ENCODE data around the gene MAPK11. TPM values are rescaled to one million over a fixed set of nuclear protein-coding genes. Genes with fewer than 3 reads are reported as not detected.

MAPK11 gene
- total RNA-seq, 6 experiments from 2014 or later, result 1.7 to 6.4 (median 2.5) TPM

GRCh38 chr22:50226875-50227165 is 43.4 kb downstream of the MAPK11 start:
- ATAC-seq (no peak), DNase-seq (no peak)
- WGBS (ENCODE audit: insufficient coverage, low coverage, low lambda C conversion rate, missing lambda C conversion rate), result no CpG with 5 or more reads among the region's 18 CpGs
- no peak for TF ChIP-seq POLR2A (IDR thresholded peaks at IDR 0.05)
- no peaks in the 10 kb centered on the region for H3K9me3 ChIP-seq
- intact Hi-C loops (cut with DNase I), result no loop called here
- H3K36me3 ChIP-seq, result peaks cover 0 to 43% (median 7%) of the 10 kb centered on the region in 4 donors
- no peak overlapping the region for H3K4me3 ChIP-seq
- H3K27me3 ChIP-seq, result no peaks in the 10 kb centered on the region
- H3K4me1 ChIP-seq, result no peaks in the 10 kb centered on the region
- no peak overlapping the region for H3K27ac ChIP-seq

DNA sequence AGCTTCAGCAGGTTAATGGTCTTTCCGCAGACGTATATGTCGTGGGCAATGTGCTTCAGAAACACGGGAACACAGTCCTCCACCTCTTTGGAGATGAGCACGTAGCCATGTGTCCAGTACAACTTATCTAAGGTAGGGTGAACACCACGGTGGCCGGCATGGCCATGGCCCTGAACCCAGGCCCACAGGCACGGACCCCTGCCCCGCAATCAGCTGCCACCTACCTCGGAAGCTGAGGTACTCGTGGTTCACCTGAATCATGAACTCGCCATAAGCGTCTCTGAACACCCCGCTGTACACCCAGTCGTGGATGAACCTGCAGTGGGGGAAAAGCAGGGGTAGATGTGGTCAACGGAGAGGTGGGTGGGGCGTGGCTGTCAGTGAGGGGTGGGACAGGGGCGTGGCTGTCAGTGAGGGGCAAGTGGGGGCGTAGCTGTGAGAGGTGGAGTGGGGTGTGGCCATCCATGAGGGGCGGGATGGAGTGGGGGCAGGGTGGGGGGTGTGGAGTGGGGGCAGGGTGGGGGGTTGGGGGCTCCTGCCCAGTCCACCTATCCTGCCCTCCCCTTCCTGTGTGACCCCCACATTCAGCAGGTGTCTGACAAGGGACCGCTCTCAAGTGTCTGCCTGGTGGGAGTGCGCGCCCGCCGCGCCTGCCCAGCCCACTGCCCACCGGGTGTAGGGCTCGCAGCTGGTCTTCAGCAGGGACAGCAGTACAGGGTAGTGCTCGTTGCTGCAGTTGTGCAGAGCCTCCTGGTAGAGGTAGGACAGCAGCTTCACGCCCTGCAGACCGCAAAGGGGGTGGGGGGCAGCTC is 43.9 kb downstream of the MAPK11 start:
- H3K4me3 ChIP-seq, result no peak overlapping the region
- H3K27me3 ChIP-seq, result no peaks in the 10 kb centered on the region
- no peak for DNase-seq
- TF ChIP-seq POLR2A (IDR thresholded peaks at IDR 0.05), result no peak
- no peak for TF ChIP-seq CTCF (IDR thresholded peaks at IDR 0.05)
- ATAC-seq, result no peak
- no peaks in the 10 kb centered on the region for H3K4me1 ChIP-seq
- no peak overlapping the region for H3K27ac ChIP-seq
- 87% methylated on average over 10 of the region's 31 CpGs for WGBS (ENCODE audit: insufficient coverage, low coverage, low lambda C conversion rate, missing lambda C conversion rate)
- no peaks in the 10 kb centered on the region for H3K9me3 ChIP-seq
- H3K36me3 ChIP-seq, result peaks cover 0 to 49% (median 8%) of the 10 kb centered on the region in 4 donors
- intact Hi-C loops (cut with DNase I), result no loop called here

GRCh38 chr22:50225200-50225969 is 44.8 kb downstream of the MAPK11 start:
- Histone ChIP-seq H3K4me3 (no peak overlapping the region), H3K27ac (no peak overlapping the region), H3K9me3 (no peaks in the 10 kb centered on the region), H3K4me1 (no peaks in the 10 kb centered on the region), H3K27me3 (no peaks in the 10 kb centered on the region), H3K36me3 (peaks cover 0 to 57% (median 8%) of the 10 kb centered on the region in 4 donors)
- intact Hi-C loops (cut with DNase I), result no loop called here
- no peak for TF ChIP-seq POLR2A (IDR thresholded peaks at IDR 0.05)
- TF ChIP-seq CTCF (IDR thresholded peaks at IDR 0.05), result no peak
- ATAC-seq (peak in 1 of 4 donors; percentile 2), DNase-seq (no peak)
- WGBS (ENCODE audit: insufficient coverage, low coverage, low lambda C conversion rate, missing lambda C conversion rate), result 100% methylated on average over 3 of the region's 24 CpGs

GRCh38 chr22:50224071-50224470 is 46.1 kb downstream of the MAPK11 start:
- H3K27ac ChIP-seq, result no peak overlapping the region
- H3K36me3 ChIP-seq, result peaks cover 0 to 53% (median 8%) of the 10 kb centered on the region in 4 donors
- no peaks in the 10 kb centered on the region for H3K27me3 ChIP-seq
- WGBS (ENCODE audit: insufficient coverage, low coverage, low lambda C conversion rate, missing lambda C conversion rate), result 88% methylated on average over 7 of the region's 16 CpGs
- no peaks in the 10 kb centered on the region for H3K9me3 ChIP-seq
- DNase-seq, result no peak
- no peak for TF ChIP-seq CTCF (IDR thresholded peaks at IDR 0.05)
- no peak for TF ChIP-seq POLR2A (IDR thresholded peaks at IDR 0.05)
- peaks cover 0 to 4% (median 2%) of the 10 kb centered on the region in 4 donors for H3K4me1 ChIP-seq
- no peak for ATAC-seq
- no peak overlapping the region for H3K4me3 ChIP-seq
- intact Hi-C loops (cut with DNase I), result no loop called here

DNA sequence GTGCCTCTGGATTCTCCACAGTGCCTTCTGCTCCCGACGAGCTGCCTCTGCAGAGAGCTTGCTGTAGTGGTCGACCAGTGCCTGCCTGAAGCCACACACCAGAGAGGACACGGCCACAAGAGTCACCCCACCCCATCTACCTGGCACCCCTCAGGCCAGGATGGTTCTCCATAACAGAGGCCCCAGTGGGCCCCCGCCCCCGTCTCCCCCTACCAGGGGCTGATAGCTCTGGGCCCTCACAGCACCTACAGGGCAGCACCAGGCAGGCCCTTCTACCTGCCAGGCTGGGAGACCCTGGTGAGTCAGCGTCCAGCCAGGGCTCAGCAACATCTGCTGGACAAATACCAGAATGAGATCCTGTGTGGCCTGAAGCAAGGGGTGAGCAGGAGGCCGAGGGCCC is 47.7 kb downstream of the MAPK11 start:
- TF ChIP-seq CTCF (IDR thresholded peaks at IDR 0.05) (no peak), POLR2A (IDR thresholded peaks at IDR 0.05) (no peak)
- Histone ChIP-seq H3K4me3 (no peak overlapping the region), H3K27ac (no peak overlapping the region), H3K36me3 (peaks cover 0 to 64% (median 13%) of the 10 kb centered on the region in 4 donors), H3K27me3 (no peaks in the 10 kb centered on the region), H3K9me3 (no peaks in the 10 kb centered on the region), H3K4me1 (peaks cover 0 to 4% (median 2%) of the 10 kb centered on the region in 4 donors)
- intact Hi-C loops (cut with DNase I), result no loop called here
- 100% methylated on average over 1 of the region's 8 CpGs for WGBS (ENCODE audit: insufficient coverage, low coverage, low lambda C conversion rate, missing lambda C conversion rate)
- ATAC-seq, result no peak
- no peak for DNase-seq

Data from right lobe of liver (tissue), 6 donors.